ENCODE data around the gene PDGFB.

DNA sequence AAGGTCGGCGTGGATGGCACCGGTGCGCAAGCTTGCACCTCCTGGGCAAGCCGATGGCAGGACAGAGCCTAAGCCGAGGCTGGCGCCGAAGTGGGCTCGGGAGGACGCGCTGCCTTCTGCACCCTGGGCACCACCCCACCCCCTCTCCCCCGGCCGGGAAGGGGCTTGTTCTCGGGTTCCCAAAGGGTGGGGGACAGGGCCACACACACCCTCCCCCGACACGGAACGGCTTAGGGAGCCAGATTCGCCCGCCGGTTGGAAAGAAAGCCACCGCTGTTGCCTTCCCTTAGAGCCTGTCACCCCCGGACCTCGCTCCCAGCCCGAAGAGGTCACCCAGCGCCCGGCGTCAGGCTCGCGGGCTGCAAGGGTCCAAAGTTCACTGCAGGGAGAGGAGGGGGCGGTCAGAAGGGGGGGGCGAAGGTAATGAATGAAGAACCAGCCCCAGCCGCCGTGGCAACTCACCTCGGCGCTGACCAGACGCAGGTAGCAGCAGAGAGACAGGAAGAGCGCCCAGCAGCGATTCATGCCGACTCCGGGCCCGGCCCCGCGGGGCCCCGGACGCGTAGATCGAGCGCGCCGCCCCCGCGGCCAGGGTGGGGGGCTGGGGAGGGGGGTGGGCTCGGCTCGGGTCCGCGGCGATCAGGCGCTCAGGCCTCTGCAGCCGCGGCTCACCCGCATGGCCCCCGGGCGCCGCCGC, 1.2 kb downstream of the PDGFB start:
- TF ChIP-seq, protein P1, sequence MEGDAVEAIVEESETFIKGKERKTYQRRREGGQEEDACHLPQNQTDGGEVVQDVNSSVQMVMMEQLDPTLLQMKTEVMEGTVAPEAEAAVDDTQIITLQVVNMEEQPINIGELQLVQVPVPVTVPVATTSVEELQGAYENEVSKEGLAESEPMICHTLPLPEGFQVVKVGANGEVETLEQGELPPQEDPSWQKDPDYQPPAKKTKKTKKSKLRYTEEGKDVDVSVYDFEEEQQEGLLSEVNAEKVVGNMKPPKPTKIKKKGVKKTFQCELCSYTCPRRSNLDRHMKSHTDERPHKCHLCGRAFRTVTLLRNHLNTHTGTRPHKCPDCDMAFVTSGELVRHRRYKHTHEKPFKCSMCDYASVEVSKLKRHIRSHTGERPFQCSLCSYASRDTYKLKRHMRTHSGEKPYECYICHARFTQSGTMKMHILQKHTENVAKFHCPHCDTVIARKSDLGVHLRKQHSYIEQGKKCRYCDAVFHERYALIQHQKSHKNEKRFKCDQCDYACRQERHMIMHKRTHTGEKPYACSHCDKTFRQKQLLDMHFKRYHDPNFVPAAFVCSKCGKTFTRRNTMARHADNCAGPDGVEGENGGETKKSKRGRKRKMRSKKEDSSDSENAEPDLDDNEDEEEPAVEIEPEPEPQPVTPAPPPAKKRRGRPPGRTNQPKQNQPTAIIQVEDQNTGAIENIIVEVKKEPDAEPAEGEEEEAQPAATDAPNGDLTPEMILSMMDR (IDR thresholded peaks at IDR 0.05): no peak
- TF ChIP-seq EP300 (IDR thresholded peaks at IDR 0.05): no peak

Data from ovary (tissue), 3 donors.